ENCODE results near the gene BCAS3.

DNA sequence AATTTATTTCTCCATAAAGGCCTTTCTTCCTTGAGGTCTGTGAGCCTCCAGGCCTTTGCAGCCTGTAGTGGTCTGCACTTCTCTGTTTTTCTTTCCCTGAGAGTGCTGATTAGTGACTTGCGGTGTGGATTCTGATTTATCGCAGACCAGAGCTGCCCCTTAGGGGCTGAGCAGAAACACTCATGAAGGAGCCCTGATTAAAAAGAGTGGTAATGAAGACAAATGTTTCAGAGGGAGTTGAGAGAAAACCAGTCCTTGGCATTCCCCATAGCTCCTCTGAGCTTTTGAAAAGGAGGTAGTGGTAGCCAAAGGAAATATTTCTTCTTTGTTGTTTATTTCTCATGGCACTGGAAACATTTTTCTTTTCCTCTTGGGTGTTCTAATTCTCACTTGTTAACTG lies 453.9 kb downstream of the BCAS3 start:
- TF ChIP-seq, protein P1, sequence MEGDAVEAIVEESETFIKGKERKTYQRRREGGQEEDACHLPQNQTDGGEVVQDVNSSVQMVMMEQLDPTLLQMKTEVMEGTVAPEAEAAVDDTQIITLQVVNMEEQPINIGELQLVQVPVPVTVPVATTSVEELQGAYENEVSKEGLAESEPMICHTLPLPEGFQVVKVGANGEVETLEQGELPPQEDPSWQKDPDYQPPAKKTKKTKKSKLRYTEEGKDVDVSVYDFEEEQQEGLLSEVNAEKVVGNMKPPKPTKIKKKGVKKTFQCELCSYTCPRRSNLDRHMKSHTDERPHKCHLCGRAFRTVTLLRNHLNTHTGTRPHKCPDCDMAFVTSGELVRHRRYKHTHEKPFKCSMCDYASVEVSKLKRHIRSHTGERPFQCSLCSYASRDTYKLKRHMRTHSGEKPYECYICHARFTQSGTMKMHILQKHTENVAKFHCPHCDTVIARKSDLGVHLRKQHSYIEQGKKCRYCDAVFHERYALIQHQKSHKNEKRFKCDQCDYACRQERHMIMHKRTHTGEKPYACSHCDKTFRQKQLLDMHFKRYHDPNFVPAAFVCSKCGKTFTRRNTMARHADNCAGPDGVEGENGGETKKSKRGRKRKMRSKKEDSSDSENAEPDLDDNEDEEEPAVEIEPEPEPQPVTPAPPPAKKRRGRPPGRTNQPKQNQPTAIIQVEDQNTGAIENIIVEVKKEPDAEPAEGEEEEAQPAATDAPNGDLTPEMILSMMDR (conservative IDR thresholded peaks at IDR 0.05; ENCODE audit: low read depth, low read length) = no peak
- TF ChIP-seq EZH2 (IDR thresholded peaks at IDR 0.05; ENCODE audit: borderline replicate concordance, low read depth, low read length, poor library complexity, severe bottlenecking) = no peak

Data from A673 (cell line).